ENCODE measurements around the gene ADGRL3. TPM values are rescaled to one million over a fixed set of nuclear protein-coding genes. Genes with fewer than 3 reads are reported as not detected.

The ADGRL3 gene
- total and polyA plus RNA-seq, 2 donors (not counting 1 experiment from before 2014, with no cell fraction given) = not detected

- CTCF ChIA-PET = no interaction called here
- intact Hi-C loops (cut with micrococcal nuclease) = no loop called here
- Histone ChIP-seq H3K9me3 (ENCODE audit: control extremely low read depth in 1 of 3, control insufficient read depth in 2 of 3, insufficient read depth in 1 of 3, low read length in 2 of 3) (no peaks in the 10 kb centered on the region), H2AFZ (ENCODE audit: insufficient read depth, low read depth, low read length, poor library complexity, severe bottlenecking) (no peak overlapping the region), H3K4me1 (ENCODE audit: control insufficient read depth in 2 of 2, insufficient read depth in 2 of 2, low read length in 2 of 2) (no peaks in the 10 kb centered on the region), H3K36me3 (replicated peaks in 1 of 2; ENCODE audit: control extremely low read depth in 1 of 2, control insufficient read depth in 1 of 2, extremely low read depth in 1 of 2, insufficient read depth in 2 of 2, low read length in 1 of 2) (no peaks in the 10 kb centered on the region), H3K27ac (ENCODE audit: low read length in 2 of 2) (no peak overlapping the region), H4K20me1 (ENCODE audit: control insufficient read depth, insufficient read depth, low read length, poor library complexity, severe bottlenecking) (no peaks in the 10 kb centered on the region), H3K4me3 (ENCODE audit: control extremely low read depth in 1 of 5, extremely low read depth in 1 of 5, insufficient read depth in 1 of 5, low read depth in 2 of 5, low read length in 4 of 5) (no peak overlapping the region), H3K4me2 (replicated peaks; ENCODE audit: low read depth, low read length, poor library complexity, severe bottlenecking) (no peak overlapping the region), H3K79me2 (ENCODE audit: control insufficient read depth, insufficient read depth, low read length) (no peaks in the 10 kb centered on the region), H3K9ac (ENCODE audit: low read length) (no peak overlapping the region), H3K27me3 (replicated peaks in 1 of 4; ENCODE audit: control extremely low read depth in 1 of 4, control insufficient read depth in 3 of 4, insufficient read depth in 4 of 4, low read length in 3 of 4) (no peaks in the 10 kb centered on the region)
- TF ChIP-seq CTCF (IDR thresholded peaks at IDR 0.05) = no peak
- no peak for TF ChIP-seq EZH2 (IDR thresholded peaks at IDR 0.05; ENCODE audit: borderline replicate concordance, insufficient read depth, low read depth, low read length, poor library complexity, severe bottlenecking)
- H3K4me1 Mint-ChIP-seq = no peaks in the 10 kb centered on the region
- no peak overlapping the region for H3K4me3 Mint-ChIP-seq
- DNase-seq (no peak), ATAC-seq (ENCODE audit: low read depth) (no peak)
- no peak overlapping the region for H3K27ac Mint-ChIP-seq
- H3K9me3 Mint-ChIP-seq (ENCODE audit: insufficient read depth) = peaks cover 3% of the 10 kb centered on the region
- POLR2A ChIA-PET = no interaction called here
- H3K27me3 Mint-ChIP-seq = no peaks in the 10 kb centered on the region
- 71% methylated on average over 2 of the region's 6 CpGs for WGBS (ENCODE audit: insufficient coverage)
These were observed 293.3 kb downstream of the ADGRL3 start for GRCh38 chr4:61493470-61493869.

GRCh38 chr4:61500883-61501282, 300.8 kb downstream of the ADGRL3 start:
- Histone ChIP-seq H3K4me3 (ENCODE audit: control extremely low read depth in 1 of 5, extremely low read depth in 1 of 5, insufficient read depth in 1 of 5, low read depth in 2 of 5, low read length in 4 of 5) (no peak overlapping the region), H4K20me1 (ENCODE audit: control insufficient read depth, insufficient read depth, low read length, poor library complexity, severe bottlenecking) (no peaks in the 10 kb centered on the region), H3K36me3 (replicated peaks in 1 of 2; ENCODE audit: control extremely low read depth in 1 of 2, control insufficient read depth in 1 of 2, extremely low read depth in 1 of 2, insufficient read depth in 2 of 2, low read length in 1 of 2) (no peaks in the 10 kb centered on the region), H2AFZ (ENCODE audit: insufficient read depth, low read depth, low read length, poor library complexity, severe bottlenecking) (no peak overlapping the region), H3K4me1 (ENCODE audit: control insufficient read depth in 2 of 2, insufficient read depth in 2 of 2, low read length in 2 of 2) (no peaks in the 10 kb centered on the region), H3K9me3 (ENCODE audit: control extremely low read depth in 1 of 3, control insufficient read depth in 2 of 3, insufficient read depth in 1 of 3, low read length in 2 of 3) (no peaks in the 10 kb centered on the region), H3K4me2 (replicated peaks; ENCODE audit: low read depth, low read length, poor library complexity, severe bottlenecking) (no peak overlapping the region), H3K79me2 (ENCODE audit: control insufficient read depth, insufficient read depth, low read length) (no peaks in the 10 kb centered on the region), H3K9ac (ENCODE audit: low read length) (no peak overlapping the region), H3K27ac (ENCODE audit: low read length in 2 of 2) (no peak overlapping the region), H3K27me3 (replicated peaks in 1 of 4; ENCODE audit: control extremely low read depth in 1 of 4, control insufficient read depth in 3 of 4, insufficient read depth in 4 of 4, low read length in 3 of 4) (no peaks in the 10 kb centered on the region)
- ATAC-seq (ENCODE audit: low read depth) = no peak
- DNase-seq = no peak
- no peak overlapping the region for H3K4me3 Mint-ChIP-seq
- no peak overlapping the region for H3K27ac Mint-ChIP-seq
- intact Hi-C loops (cut with micrococcal nuclease) = no loop called here
- ChIA-PET CTCF (no interaction called here), POLR2A (no interaction called here)
- no peaks in the 10 kb centered on the region for H3K4me1 Mint-ChIP-seq
- no peak for TF ChIP-seq EZH2 (IDR thresholded peaks at IDR 0.05; ENCODE audit: borderline replicate concordance, insufficient read depth, low read depth, low read length, poor library complexity, severe bottlenecking)
- no peak for TF ChIP-seq CTCF (IDR thresholded peaks at IDR 0.05)
- H3K27me3 Mint-ChIP-seq = no peaks in the 10 kb centered on the region
- H3K9me3 Mint-ChIP-seq (ENCODE audit: insufficient read depth) = no peaks in the 10 kb centered on the region

All from B cell (primary cell).